B cell (primary cell): ENCODE results near the gene CES1. TPM values are rescaled to one million over a fixed set of nuclear protein-coding genes. Genes with fewer than 3 reads are reported as not detected.
"Not testable (repeated sequence)": the region's sequence is repeated elsewhere in the genome, so short reads cannot be mapped to it uniquely, and the experiment has no call there.

ENCODE experiments used
- ATAC-seq: fragments of 200-7000 bp; cut with Tn5 transposase; one replicate; pipeline ENCODE4 v1.10.0; 2021; ENCODE audit warnings: low read depth, mild to moderate bottlenecking, moderate number of reproducible peaks, moderate library complexity
- CTCF ChIA-PET: fragments of 350-600 bp; sonication (Branson Sonifier 250); formaldehyde crosslinking; loops from one replicate; lab custom pipeline; 2021; ENCODE audit warnings: antibody characterized with exemption, inconsistent platforms; lab: Charles Lee
- POLR2A ChIA-PET: fragments of 350-600 bp; sonication (Branson Sonifier 250); formaldehyde crosslinking; loops from one replicate; lab custom pipeline; 2021; ENCODE audit warnings: antibody characterized with exemption; lab: Charles Lee
- DNase-seq: peaks from one replicate; pipeline ENCODE4 v3.0.0; 2013
- H2AFZ ChIP-seq: 2 replicates; pipeline ENCODE4 v1.6.1; 2012; ENCODE audit warnings: mild to moderate bottlenecking, low read depth, low read length; ENCODE audit not compliant: insufficient read depth, poor library complexity, severe bottlenecking
- H3K27ac ChIP-seq, 2 donors: 1 replicate in 1 of 2; 2 replicates in 1 of 2; pipeline ENCODE4 v1.5.1; 2012 to 2013; ENCODE audit warnings: low read length in 2 of 2, mild to moderate bottlenecking in 2 of 2, moderate library complexity in 1 of 2
- H3K27me3 ChIP-seq, 4 experiments: fragments of 200-600 bp in 1 of 4; sonication (generic) in 1 of 4; replicated peaks in 1 of 4; 1 replicate in 2 of 4; 2 replicates in 2 of 4; pipeline versions ENCODE4 v1.6.1 to v1.7.0; 2013 to 2016; ENCODE audit warnings: low read length in 3 of 4, mild to moderate bottlenecking in 2 of 4, mixed read lengths in 1 of 4, moderate library complexity in 1 of 4; ENCODE audit not compliant: insufficient read depth in 4 of 4, control insufficient read depth in 3 of 4; ENCODE audit errors: control extremely low read depth in 1 of 4
- H3K36me3 ChIP-seq, 2 experiments: replicated peaks in 1 of 2; 1 replicate in 1 of 2; 2 replicates in 1 of 2; pipeline versions ENCODE4 v1.6.1 to v1.7.1; 2013; ENCODE audit warnings: low read length in 1 of 2; ENCODE audit not compliant: insufficient read depth in 2 of 2, control insufficient read depth in 1 of 2; ENCODE audit errors: control extremely low read depth in 1 of 2, extremely low read depth in 1 of 2
- H3K4me1 ChIP-seq, 2 donors: fragments of 200-600 bp in 1 of 2; sonication (generic) in 1 of 2; 1 replicate in 1 of 2; 2 replicates in 1 of 2; pipeline versions ENCODE4 v1.5.1 to v1.6.1; 2013 to 2017; ENCODE audit warnings: low read length in 2 of 2; ENCODE audit not compliant: control insufficient read depth in 2 of 2, insufficient read depth in 2 of 2
- H3K4me2 ChIP-seq: replicated peaks from 2 replicates; pipeline ENCODE3; 2012; ENCODE audit warnings: mild to moderate bottlenecking, low read depth, low read length; ENCODE audit not compliant: poor library complexity, severe bottlenecking
- H3K4me3 ChIP-seq, 5 experiments: fragments of 200-600 bp in 1 of 5; sonication (generic) in 1 of 5; 1 replicate in 3 of 5; 2 replicates in 2 of 5; pipeline versions ENCODE4 v1.5.1 to v1.7.0; 2011 to 2016; ENCODE audit warnings: low read length in 4 of 5, mild to moderate bottlenecking in 4 of 5, low read depth in 2 of 5, control low read depth in 1 of 5, moderate library complexity in 1 of 5; ENCODE audit not compliant: insufficient read depth in 1 of 5; ENCODE audit errors: control extremely low read depth in 1 of 5, extremely low read depth in 1 of 5
- H3K79me2 ChIP-seq: fragments of 200-600 bp; sonication (generic); one replicate; pipeline ENCODE4 v1.6.0; 2016; ENCODE audit warnings: low read length; ENCODE audit not compliant: control insufficient read depth, insufficient read depth
- H3K9ac ChIP-seq: fragments of 200-600 bp; sonication (generic); 2 replicates; pipeline ENCODE4 v1.6.1; 2017; ENCODE audit warnings: mild to moderate bottlenecking, low read length, moderate library complexity
- H3K9me3 ChIP-seq, 3 donors: one replicate each; pipeline versions ENCODE4 v1.6.1 to v1.7.1; 2013; ENCODE audit warnings: low read length in 2 of 3; ENCODE audit not compliant: control insufficient read depth in 2 of 3, insufficient read depth in 1 of 3; ENCODE audit errors: control extremely low read depth in 1 of 3
- H4K20me1 ChIP-seq: 2 replicates; pipeline ENCODE4 v1.6.0; 2012; ENCODE audit warnings: mild to moderate bottlenecking, low read length; ENCODE audit not compliant: insufficient read depth, control insufficient read depth, poor library complexity, severe bottlenecking
- H3K27ac Mint-ChIP-seq: one replicate; pipeline ENCODE4 v1.8.0; 2021; ENCODE audit warnings: mixed read lengths
- H3K27me3 Mint-ChIP-seq: one replicate; pipeline ENCODE4 v1.8.0; 2021; ENCODE audit warnings: mixed read lengths
- H3K4me1 Mint-ChIP-seq: one replicate; pipeline ENCODE4 v1.8.0; 2021; ENCODE audit warnings: mixed read lengths
- H3K4me3 Mint-ChIP-seq: one replicate; pipeline ENCODE4 v1.8.0; 2021; ENCODE audit warnings: mixed read lengths
- H3K9me3 Mint-ChIP-seq: one replicate; pipeline ENCODE4 v1.8.0; 2022; ENCODE audit warnings: mixed read lengths; ENCODE audit not compliant: insufficient read depth
- CTCF ChIP-seq: fragments of 200-600 bp; IDR thresholded peaks from one replicate; pipeline ENCODE4 v1.8.0; 2022; ENCODE audit warnings: antibody characterized with exemption, mild to moderate bottlenecking
- EZH2 ChIP-seq: IDR thresholded peaks from 2 replicates; pipeline ENCODE4 v1.6.1; 2012; ENCODE audit warnings: borderline replicate concordance, low read depth, mild to moderate bottlenecking, moderate library complexity, low read length; ENCODE audit not compliant: insufficient read depth, poor library complexity, severe bottlenecking
- WGBS: methylation state at CpG from one replicate; pipeline ENCODE4 v1.1.5; 2013; ENCODE audit warnings: missing lambda C conversion rate; ENCODE audit not compliant: insufficient coverage; 5-methylcytosine and 5-hydroxymethylcytosine counted together
- intact Hi-C: fragments of 100-400 bp; cut with micrococcal nuclease; formaldehyde crosslinking; loops from one replicate; pipeline ENCODE4 v1.10.0; 2022
- polyA plus RNA-seq: library from polyadenylated mRNA; depleted of rRNA; stranded (reverse); fragments of >200 nt; gene quantifications from 2 replicates; pipeline ENCODE4 v1.2.3, GENCODE V29; 2012
- total RNA-seq, 2 donors: library from RNA; stranded (reverse); fragments of 120-200 nt in 1 of 2; gene quantifications; 1 replicate in 1 of 2; 2 replicates in 1 of 2; pipeline versions ENCODE4 v1.2.3 to v1.2.4, GENCODE V29; 2013 to 2022

CES1 gene
- total and polyA plus RNA-seq, 2 donors (not counting 1 experiment from before 2014, with no cell fraction given) = 0.37 to 1.2 TPM

GRCh38 chr16:55765161-55765560 lies 67.7 kb downstream of the CES1 start:
- TF ChIP-seq EZH2 (no peak), CTCF (no peak)
- CTCF ChIA-PET = no interaction called here
- H3K79me2 ChIP-seq = no peaks in the 10 kb centered on the region
- H3K9ac ChIP-seq = no peak overlapping the region
- no peak overlapping the region for H3K4me2 ChIP-seq
- WGBS = 43% methylated on average over 3 of the region's 3 CpGs
- no peaks in the 10 kb centered on the region for H4K20me1 ChIP-seq
- ATAC-seq = no peak
- no peaks in the 10 kb centered on the region for H3K36me3 ChIP-seq
- intact Hi-C loops = no loop called here
- H3K4me1 ChIP-seq = no peaks in the 10 kb centered on the region
- no peaks in the 10 kb centered on the region for H3K9me3 Mint-ChIP-seq
- no peaks in the 10 kb centered on the region for H3K4me1 Mint-ChIP-seq
- POLR2A ChIA-PET = no interaction called here
- H3K4me3 ChIP-seq = no peak overlapping the region
- DNase-seq = no peak
- H2AFZ ChIP-seq = no peak overlapping the region
- H3K4me3 Mint-ChIP-seq = no peak overlapping the region
- H3K27ac ChIP-seq = no peak overlapping the region
- H3K27me3 Mint-ChIP-seq = peaks cover 6% of the 10 kb centered on the region
- H3K27ac Mint-ChIP-seq = no peak overlapping the region
- no peaks in the 10 kb centered on the region for H3K27me3 ChIP-seq
- H3K9me3 ChIP-seq = peaks cover 0 to 4% (median 0%) of the 10 kb centered on the region in 3 donors

- Mint-ChIP-seq H3K4me1 (no peaks in the 10 kb centered on the region), H3K27ac (no peak overlapping the region), H3K27me3 (peaks cover 12% of the 10 kb centered on the region), H3K9me3 (no peaks in the 10 kb centered on the region), H3K4me3 (no peak overlapping the region)
- no peak overlapping the region for H3K9ac ChIP-seq
- POLR2A ChIA-PET = no interaction called here
- H3K4me1 ChIP-seq = no peaks in the 10 kb centered on the region
- H3K79me2 ChIP-seq = no peaks in the 10 kb centered on the region
- H3K36me3 ChIP-seq = no peaks in the 10 kb centered on the region
- TF ChIP-seq EZH2 = no peak
- TF ChIP-seq CTCF = no peak
- ATAC-seq (no peak), DNase-seq (no peak)
- H3K4me2 ChIP-seq = no peak overlapping the region
- H4K20me1 ChIP-seq = no peaks in the 10 kb centered on the region
- CTCF ChIA-PET = no interaction called here
- intact Hi-C loops = no loop called here
- 65% methylated on average over 28 of the region's 30 CpGs for WGBS
- H3K9me3 ChIP-seq = peaks cover 0 to 4% (median 0%) of the 10 kb centered on the region in 3 donors
- H2AFZ ChIP-seq = no peak overlapping the region
- no peak overlapping the region for H3K4me3 ChIP-seq
- no peaks in the 10 kb centered on the region for H3K27me3 ChIP-seq
- H3K27ac ChIP-seq = no peak overlapping the region
These were observed 72.4 kb downstream of the CES1 start for GRCh38 chr16:55760310-55761001.

- H3K27me3 ChIP-seq, H3K9me3 ChIP-seq, H3K9ac ChIP-seq, H3K27ac ChIP-seq, H3K79me2 ChIP-seq, H3K4me3 ChIP-seq, H3K4me1 Mint-ChIP-seq, H3K9me3 Mint-ChIP-seq, H3K36me3 ChIP-seq, DNase-seq, H4K20me1 ChIP-seq, H3K27ac Mint-ChIP-seq, CTCF ChIA-PET, intact Hi-C loops, POLR2A ChIA-PET, H3K4me2 ChIP-seq, ATAC-seq, H2AFZ ChIP-seq, H3K4me1 ChIP-seq, H3K4me3 Mint-ChIP-seq: not testable (repeated sequence)
- 93% methylated on average over 2 of the region's 3 CpGs for WGBS
- peaks cover 12% of the 10 kb centered on the region for H3K27me3 Mint-ChIP-seq
These were observed 73.0 kb downstream of the CES1 start for GRCh38 chr16:55759965-55760309.
